ENCODE results near the gene AMIGO3.
"Not testable (repeated sequence)": the region's sequence is repeated elsewhere in the genome, so short reads cannot be mapped to it uniquely, and the experiment has no call there.

DNA sequence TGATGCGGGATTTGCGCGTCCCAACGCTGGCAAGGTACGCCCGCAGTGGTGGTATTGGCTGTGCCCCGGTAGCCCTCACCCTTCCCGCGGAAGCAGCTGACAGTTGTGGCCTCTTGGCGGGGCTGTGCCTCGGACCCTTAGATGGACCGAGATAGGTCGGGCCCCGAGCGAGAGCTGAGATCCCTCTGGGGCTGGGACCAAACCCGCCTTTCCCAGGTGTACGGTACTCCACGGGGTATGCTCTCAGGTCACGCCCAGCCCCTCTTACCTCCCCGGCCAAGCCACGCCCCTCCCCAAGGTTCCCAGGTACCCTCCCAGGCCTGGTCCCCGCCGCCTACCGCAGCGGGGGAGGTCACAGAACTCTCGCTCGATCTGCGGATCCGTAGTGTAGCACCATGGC, 33.1 kb downstream of the AMIGO3 start:
- TF ChIP-seq CTCF (IDR thresholded peaks at IDR 0.05; ENCODE audit: low read depth, low read length, missing input control); GABPA (IDR thresholded peaks at IDR 0.05 in 1 of 2, conservative IDR thresholded peaks at IDR 0.05 in 1 of 2); ZBTB33 (IDR thresholded peaks at IDR 0.05); REST (IDR thresholded peaks at IDR 0.05): not testable (repeated sequence)
